Suprapubic skin (tissue), 4 donors: ENCODE data around the gene SLC37A2. TPM values are rescaled to one million over a fixed set of nuclear protein-coding genes. Genes with fewer than 3 reads are reported as not detected.

ENCODE experiments used
- DNase-seq, 2 donors: peaks; one replicate each; pipeline ENCODE4 v3.0.0-alpha.2; 2019; ENCODE audit warnings: low spot score in 2 of 2
- H3K27ac ChIP-seq: fragments of 200-600 bp; sonication (generic); one replicate; pipeline ENCODE4 v1.5.1; 2019
- H3K27me3 ChIP-seq: fragments of 200-600 bp; sonication (generic); one replicate; pipeline ENCODE4 v1.5.1; 2019
- H3K36me3 ChIP-seq: fragments of 200-600 bp; sonication (generic); one replicate; pipeline ENCODE4 v1.5.1; 2019
- H3K4me1 ChIP-seq: fragments of 200-600 bp; sonication (generic); one replicate; pipeline ENCODE4 v1.5.1; 2019
- H3K4me3 ChIP-seq: fragments of 200-600 bp; sonication (generic); one replicate; pipeline ENCODE4 v1.5.1; 2019; ENCODE audit warnings: mild to moderate bottlenecking
- H3K9me3 ChIP-seq: fragments of 200-600 bp; sonication (generic); one replicate; pipeline ENCODE4 v1.5.1; 2019
- EP300 ChIP-seq: sonication (generic); formaldehyde crosslinking; IDR thresholded peaks from one replicate; pipeline ENCODE4 v1.6.1; 2017; ENCODE audit warnings: antibody characterized with exemption
- POLR2A ChIP-seq, 2 donors: fragments of 450-650 bp; IDR thresholded peaks; one replicate each; pipeline ENCODE4 v1.6.1; 2017; ENCODE audit warnings: antibody characterized with exemption in 2 of 2, mild to moderate bottlenecking in 2 of 2, moderate library complexity in 2 of 2
- POLR2AphosphoS5 ChIP-seq, 3 donors: sonication (generic); formaldehyde crosslinking; IDR thresholded peaks; one replicate each; pipeline ENCODE4 v1.6.1; 2017; ENCODE audit warnings: antibody characterized with exemption in 3 of 3
- WGBS: methylation state at CpG from one replicate; pipeline ENCODE4 v1.1.5; 2018; 5-methylcytosine and 5-hydroxymethylcytosine counted together
- total RNA-seq, 4 donors: library from RNA; depleted of rRNA; stranded (reverse); fragments of >200 nt; gene quantifications; one replicate each; pipeline ENCODE4 v1.1.0, GENCODE V29; 2016
- TF ChIP-seq, protein P1 (sequence below), 2 donors: fragments of 200-600 bp in 1 of 2; fragments of 450-650 bp in 1 of 2; sonication (generic) in 1 of 2; IDR thresholded peaks; one replicate each; pipeline ENCODE4 v1.5.1; 2016 to 2019; ENCODE audit warnings: antibody characterized with exemption in 2 of 2, mild to moderate bottlenecking in 1 of 2, moderate library complexity in 1 of 2

Gene SLC37A2
- total RNA-seq, 4 donors from 2014 or later: 67.3 to 189 (median 119) TPM

DNA sequence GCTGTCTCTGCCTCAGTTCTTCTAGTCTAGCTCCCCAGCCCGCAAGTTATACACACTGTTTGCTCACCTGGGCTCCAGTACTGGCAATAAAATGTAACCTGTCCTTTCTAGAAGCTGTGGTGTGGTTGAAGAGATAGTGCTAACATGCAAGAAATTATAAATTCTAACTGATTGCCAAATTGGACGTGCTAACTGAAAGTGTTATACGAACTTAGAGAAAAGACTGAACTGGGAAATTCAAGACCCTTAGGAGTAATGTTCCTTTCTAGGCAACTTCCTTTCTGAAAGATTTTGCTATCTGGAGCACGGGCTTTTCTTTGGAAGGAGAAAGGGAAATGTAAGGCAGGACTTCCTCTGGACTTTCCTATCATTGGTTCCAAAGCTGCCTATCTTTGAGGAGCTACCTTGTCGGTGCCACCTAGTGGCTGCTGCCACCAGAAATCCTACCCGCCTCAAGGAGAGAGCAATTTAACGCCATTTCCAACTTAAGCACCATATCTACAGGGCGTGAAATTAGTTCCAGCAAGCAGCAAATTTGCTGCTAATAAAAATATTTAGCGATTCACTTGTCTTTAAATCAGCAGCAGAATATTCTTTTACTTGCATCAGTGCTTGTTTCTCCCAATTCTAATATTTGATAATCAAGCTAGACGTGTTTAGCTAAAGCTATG is 61.0 kb downstream of the SLC37A2 start:
- WGBS: 55% methylated on average over 10 of the region's 10 CpGs
- Histone ChIP-seq H3K4me1 (no peaks in the 10 kb centered on the region), H3K9me3 (no peaks in the 10 kb centered on the region), H3K4me3 (no peak overlapping the region), H3K36me3 (no peaks in the 10 kb centered on the region), H3K27me3 (peaks cover 17% of the 10 kb centered on the region), H3K27ac (no peak overlapping the region)
- DNase-seq: no peak
- TF ChIP-seq POLR2A (IDR thresholded peaks at IDR 0.05): no peak
- no peak for TF ChIP-seq EP300
- TF ChIP-seq, protein P1, sequence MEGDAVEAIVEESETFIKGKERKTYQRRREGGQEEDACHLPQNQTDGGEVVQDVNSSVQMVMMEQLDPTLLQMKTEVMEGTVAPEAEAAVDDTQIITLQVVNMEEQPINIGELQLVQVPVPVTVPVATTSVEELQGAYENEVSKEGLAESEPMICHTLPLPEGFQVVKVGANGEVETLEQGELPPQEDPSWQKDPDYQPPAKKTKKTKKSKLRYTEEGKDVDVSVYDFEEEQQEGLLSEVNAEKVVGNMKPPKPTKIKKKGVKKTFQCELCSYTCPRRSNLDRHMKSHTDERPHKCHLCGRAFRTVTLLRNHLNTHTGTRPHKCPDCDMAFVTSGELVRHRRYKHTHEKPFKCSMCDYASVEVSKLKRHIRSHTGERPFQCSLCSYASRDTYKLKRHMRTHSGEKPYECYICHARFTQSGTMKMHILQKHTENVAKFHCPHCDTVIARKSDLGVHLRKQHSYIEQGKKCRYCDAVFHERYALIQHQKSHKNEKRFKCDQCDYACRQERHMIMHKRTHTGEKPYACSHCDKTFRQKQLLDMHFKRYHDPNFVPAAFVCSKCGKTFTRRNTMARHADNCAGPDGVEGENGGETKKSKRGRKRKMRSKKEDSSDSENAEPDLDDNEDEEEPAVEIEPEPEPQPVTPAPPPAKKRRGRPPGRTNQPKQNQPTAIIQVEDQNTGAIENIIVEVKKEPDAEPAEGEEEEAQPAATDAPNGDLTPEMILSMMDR (IDR thresholded peaks at IDR 0.05): peak in 1 of 2 donors; percentile 30
- TF ChIP-seq POLR2AphosphoS5 (IDR thresholded peaks at IDR 0.05): no peak

DNA sequence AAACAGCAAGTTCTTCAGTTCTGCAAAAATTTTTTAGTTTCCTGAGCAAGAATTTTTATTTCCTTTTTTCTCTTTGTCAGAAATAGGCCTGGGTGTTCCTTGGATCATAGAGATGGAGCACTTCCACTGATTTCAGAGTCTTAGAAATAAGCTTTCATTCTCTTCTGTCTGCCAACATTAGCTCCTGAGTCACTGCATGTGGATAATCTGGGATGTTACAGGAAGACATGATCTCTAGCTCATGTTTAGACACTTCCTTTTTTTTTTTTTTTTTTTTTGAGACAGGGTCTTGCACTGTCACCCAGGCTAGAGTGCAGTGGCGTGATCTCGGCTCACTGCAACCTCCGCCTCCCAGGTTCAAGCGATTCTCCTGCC is 61.5 kb downstream of the SLC37A2 start:
- TF ChIP-seq, protein P1 (IDR thresholded peaks at IDR 0.05): no peak
- no peak for TF ChIP-seq EP300
- 88% methylated on average over 4 of the region's 4 CpGs for WGBS
- no peak overlapping the region for H3K27ac ChIP-seq

DNA sequence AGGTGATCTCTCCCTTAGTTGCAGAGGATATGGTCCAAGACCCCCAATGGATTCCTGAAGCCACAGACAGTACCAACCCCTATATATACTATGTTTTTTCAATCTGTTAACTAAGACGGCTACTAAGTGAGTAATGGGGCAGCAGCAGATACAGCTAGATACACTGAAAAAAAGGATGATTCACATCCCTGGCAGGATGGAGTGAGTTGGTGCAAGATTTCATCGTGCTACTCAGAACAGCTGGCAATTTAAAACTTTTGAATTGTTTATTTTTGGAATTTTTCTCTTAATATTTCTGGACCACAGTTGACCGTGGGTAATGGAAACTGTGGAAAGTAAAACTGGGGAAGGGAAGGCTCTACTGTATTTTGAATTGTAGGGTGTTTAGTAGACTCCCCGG is 65.3 kb downstream of the SLC37A2 start:
- Histone ChIP-seq H3K27me3 (peaks cover 18% of the 10 kb centered on the region), H3K27ac (no peak overlapping the region), H3K9me3 (no peaks in the 10 kb centered on the region), H3K4me1 (no peaks in the 10 kb centered on the region), H3K4me3 (no peak overlapping the region), H3K36me3 (no peaks in the 10 kb centered on the region)
- no peak for DNase-seq
- WGBS: 75% methylated on average over 4 of the region's 4 CpGs
- TF ChIP-seq POLR2A (IDR thresholded peaks at IDR 0.05): no peak
- TF ChIP-seq, protein P1 (IDR thresholded peaks at IDR 0.05): no peak

More for the DNA sequence above, 61.5 kb downstream of the SLC37A2 start:
- Histone ChIP-seq H3K4me3 (no peak overlapping the region), H3K27me3 (peaks cover 18% of the 10 kb centered on the region), H3K4me1 (no peaks in the 10 kb centered on the region), H3K9me3 (no peaks in the 10 kb centered on the region), H3K36me3 (no peaks in the 10 kb centered on the region)
- no peak for DNase-seq

DNA sequence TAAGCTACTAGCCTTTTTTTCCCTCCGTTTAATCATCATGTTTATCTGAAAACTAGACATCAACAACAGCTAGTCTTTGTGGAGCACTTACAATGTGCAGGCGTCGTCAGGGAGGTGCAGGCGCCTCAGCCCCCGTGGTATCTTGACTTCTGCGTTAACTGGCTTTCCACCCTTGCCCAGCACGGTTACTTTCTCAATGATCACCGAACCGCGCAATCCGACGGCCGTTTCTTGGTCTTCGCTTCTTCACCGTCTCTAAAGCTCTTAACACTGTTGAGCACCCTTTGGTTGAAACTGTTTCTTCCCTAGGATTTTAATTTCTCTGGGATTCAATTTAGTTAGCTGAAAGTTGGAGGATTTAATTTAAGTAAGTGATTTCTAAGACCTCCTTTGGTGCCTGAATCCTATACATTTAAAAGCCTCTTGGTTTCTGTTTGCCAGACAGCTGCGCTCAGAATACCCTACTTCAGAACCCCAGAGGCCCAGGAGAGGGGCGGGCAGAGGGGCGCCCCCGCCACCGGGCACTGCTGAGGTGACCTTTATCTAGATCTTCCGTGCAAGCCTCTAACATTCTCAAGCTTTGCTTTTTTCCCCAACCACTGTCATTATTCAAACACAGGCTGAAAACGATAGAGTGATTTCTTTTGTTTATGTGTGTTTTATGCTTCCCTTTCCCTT is 66.3 kb downstream of the SLC37A2 start:
- DNase-seq: no peak
- H3K27me3 ChIP-seq: peaks cover 23% of the 10 kb centered on the region
- 81% methylated on average over 22 of the region's 22 CpGs for WGBS
- no peak overlapping the region for H3K4me3 ChIP-seq
- H3K36me3 ChIP-seq: no peaks in the 10 kb centered on the region
- TF ChIP-seq POLR2A (IDR thresholded peaks at IDR 0.05): no peak
- TF ChIP-seq, protein P1 (IDR thresholded peaks at IDR 0.05): no peak
- no peak for TF ChIP-seq POLR2AphosphoS5 (IDR thresholded peaks at IDR 0.05)
- TF ChIP-seq EP300: no peak
- no peaks in the 10 kb centered on the region for H3K9me3 ChIP-seq
- H3K27ac ChIP-seq: no peak overlapping the region
- no peaks in the 10 kb centered on the region for H3K4me1 ChIP-seq

DNA sequence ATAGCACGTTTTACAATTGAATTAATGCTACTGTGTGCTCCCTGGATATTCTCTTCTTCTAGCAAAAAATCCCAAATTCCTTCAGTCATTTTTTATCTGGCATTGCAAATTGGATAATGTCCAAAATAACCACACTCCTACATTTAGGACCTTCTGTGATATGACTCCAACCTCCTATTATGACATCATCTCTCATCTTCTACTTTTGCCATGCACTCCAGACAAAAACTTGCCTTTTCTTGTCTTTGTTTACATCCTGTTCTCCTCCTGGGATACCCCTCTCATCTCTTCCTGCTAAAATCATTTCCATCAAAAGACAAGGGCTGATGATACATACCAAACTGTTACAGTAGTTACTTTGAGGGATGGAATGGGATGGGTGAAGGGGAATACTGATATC is 69.0 kb downstream of the SLC37A2 start:
- Histone ChIP-seq H3K36me3 (no peaks in the 10 kb centered on the region), H3K4me3 (no peak overlapping the region), H3K27ac (no peak overlapping the region), H3K4me1 (no peaks in the 10 kb centered on the region), H3K27me3 (peaks cover 19% of the 10 kb centered on the region), H3K9me3 (no peaks in the 10 kb centered on the region)
- DNase-seq: no peak
- WGBS: 80% methylated on average over 1 of the region's 1 CpG
- TF ChIP-seq POLR2AphosphoS5 (IDR thresholded peaks at IDR 0.05): no peak
- TF ChIP-seq, protein P1 (IDR thresholded peaks at IDR 0.05): no peak
- TF ChIP-seq EP300: no peak
- no peak for TF ChIP-seq POLR2A (IDR thresholded peaks at IDR 0.05)
